Esophagus muscularis mucosa (tissue), 3 donors: ENCODE measurements around the gene GPR132.

ENCODE experiments used
- CTCF ChIP-seq, 3 experiments: fragments of 200-600 bp in 2 of 3; fragments of 450-650 bp in 1 of 3; sonication (generic) in 2 of 3; IDR thresholded peaks; one replicate each; pipeline ENCODE4 v1.5.1; 2017 to 2019; ENCODE audit warnings: antibody characterized with exemption in 3 of 3, mild to moderate bottlenecking in 2 of 3, moderate library complexity in 1 of 3
- POLR2A ChIP-seq: fragments of 450-650 bp; IDR thresholded peaks from one replicate; pipeline ENCODE4 v1.6.1; 2017; ENCODE audit warnings: antibody characterized with exemption, moderate library complexity, mild to moderate bottlenecking, low read depth

- TF ChIP-seq CTCF (IDR thresholded peaks at IDR 0.05) (no peak), POLR2A (no peak)
These were observed 14.7 kb downstream of the GPR132 start for GRCh38 chr14:105050551-105050897.
